ENCODE data around the gene RPL27. TPM values are rescaled to one million over a fixed set of nuclear protein-coding genes. Genes with fewer than 3 reads are reported as not detected.
A peak's percentile ranks its signal among the peaks of the same experiment; 100 is the strongest.

The RPL27 gene
- total RNA-seq (2021) (547 and 560 TPM in 2 replicates), Bru-seq, nascent RNA (percentile 96 among the genes with signal in this experiment), BruChase-seq, experiment 1, labeled RNA remaining after a 2-hour chase (percentile 85 among the genes with signal in this experiment), BruChase-seq, experiment 2, labeled RNA remaining after a 6-hour chase (percentile 95 among the genes with signal in this experiment)
- long read RNA-seq, transcript RPL27-206 (4 exons, 730 nt): minor isoform, 36 of 266 reads
- long read RNA-seq, transcript RPL27-208 (3 exons, 1,872 nt): minor isoform, 22 of 266 reads
- long read RNA-seq, transcript RPL27-201 (5 exons, 505 nt): major isoform, 203 of 266 reads
- long read RNA-seq, partial matches to known transcripts: 2 of 266 reads
- long read RNA-seq, other reads (novel, unspliced or antisense): 0 of 266 reads

DNA sequence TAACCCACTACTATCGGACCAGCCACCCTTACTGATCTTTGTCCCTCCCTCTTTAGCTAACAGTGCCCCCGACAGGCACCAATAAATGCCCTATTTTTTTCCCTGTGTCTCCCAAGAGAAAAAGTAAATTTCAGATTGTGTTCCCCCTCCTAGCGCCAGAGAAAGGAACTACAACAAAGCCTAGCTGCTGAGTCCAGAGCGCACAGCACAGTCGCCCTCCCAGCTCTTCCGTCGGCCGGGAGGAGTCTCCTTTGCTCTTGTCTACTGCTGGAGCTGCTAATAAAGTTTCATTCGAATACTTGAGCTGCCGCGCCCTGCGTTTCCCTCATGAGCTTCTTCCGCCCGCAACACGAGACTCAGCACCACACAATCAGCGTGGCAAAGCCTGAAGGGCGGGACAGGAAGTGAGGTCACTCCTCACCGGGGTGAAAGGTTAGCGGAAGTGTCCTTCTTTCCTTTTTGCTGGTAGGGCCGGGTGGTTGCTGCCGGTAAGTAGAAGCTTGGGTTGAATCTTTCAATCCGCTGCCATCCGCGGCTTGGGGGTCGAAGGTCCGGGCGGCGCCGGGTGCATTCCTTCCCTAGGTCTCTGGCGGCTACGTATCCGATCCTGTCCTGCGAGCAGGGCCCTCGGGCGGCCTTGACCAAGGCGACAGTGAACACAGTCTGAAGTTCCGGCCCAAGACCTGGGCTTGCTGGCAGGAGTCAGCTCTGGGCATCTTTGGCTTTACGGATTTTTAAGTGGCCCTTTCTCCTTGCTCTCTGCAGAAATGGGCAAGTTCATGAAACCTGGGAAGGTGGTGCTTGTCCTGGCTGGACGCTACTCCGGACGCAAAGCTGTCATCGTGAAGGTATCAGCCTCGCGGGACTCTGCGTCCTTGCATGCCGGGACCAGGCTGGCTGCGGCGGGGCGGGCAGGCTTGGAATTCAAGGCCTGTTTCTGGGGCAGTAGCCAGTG lies at the start of gene RPL27:
Gene RPL27, plus strand, starts transcription at position 436 of the 955 bp plus-strand sequence. Its CDS starts 332 bp downstream, at position 768.
- DNase-seq (ENCODE audit: low spot score): peak; percentile 98
- TSS peak; percentile 83 for BruUV-seq (replicated peaks)
- ChIA-PET CTCF (interaction anchor here (0.6 to 1.5 kb wide), 3 partner anchors 26 to 82 kb away, joined by 3 to 4 read pairs (median 3); partner anchors contain the start of gene AARSD1), POLR2A (ENCODE audit: low non-redundant PET) (interaction anchor here (0.7 to 0.9 kb wide), 4 partner anchors 8 to 317 kb away, joined by 3 to 17 read pairs (median 6); partner anchors contain the start of gene IFI35)
- intact Hi-C loops (cut with micrococcal nuclease; ENCODE audit: unreplicated experiment): no loop called here
- H3K4me1 ChIP-seq (ENCODE audit: insufficient read depth, low read length, poor library complexity, severe bottlenecking): peaks cover 6% of the 10 kb centered on the region
- H3K27me3 ChIP-seq (replicated peaks; ENCODE audit: insufficient read depth, low read depth, low read length, poor library complexity): no peaks in the 10 kb centered on the region
- no peaks in the 10 kb centered on the region for H3K9me3 ChIP-seq (ENCODE audit: low read depth, low read length, poor library complexity, severe bottlenecking)
- H3K27ac ChIP-seq (ENCODE audit: low read depth, low read length, poor library complexity, severe bottlenecking): peak within 1 kb of the TSS; percentile 92
- H3K36me3 ChIP-seq (ENCODE audit: insufficient read depth, low read length, poor library complexity, severe bottlenecking): peaks cover 30% of the 10 kb centered on the region
- peak within 1 kb of the TSS; percentile 92 for H3K4me3 ChIP-seq (ENCODE audit: low read depth, low read length, poor library complexity, severe bottlenecking)
- TF ChIP-seq EZH2 (IDR thresholded peaks at IDR 0.05; ENCODE audit: borderline replicate concordance, low read depth, low read length, poor library complexity, severe bottlenecking): no peak
- TF ChIP-seq, protein P1, sequence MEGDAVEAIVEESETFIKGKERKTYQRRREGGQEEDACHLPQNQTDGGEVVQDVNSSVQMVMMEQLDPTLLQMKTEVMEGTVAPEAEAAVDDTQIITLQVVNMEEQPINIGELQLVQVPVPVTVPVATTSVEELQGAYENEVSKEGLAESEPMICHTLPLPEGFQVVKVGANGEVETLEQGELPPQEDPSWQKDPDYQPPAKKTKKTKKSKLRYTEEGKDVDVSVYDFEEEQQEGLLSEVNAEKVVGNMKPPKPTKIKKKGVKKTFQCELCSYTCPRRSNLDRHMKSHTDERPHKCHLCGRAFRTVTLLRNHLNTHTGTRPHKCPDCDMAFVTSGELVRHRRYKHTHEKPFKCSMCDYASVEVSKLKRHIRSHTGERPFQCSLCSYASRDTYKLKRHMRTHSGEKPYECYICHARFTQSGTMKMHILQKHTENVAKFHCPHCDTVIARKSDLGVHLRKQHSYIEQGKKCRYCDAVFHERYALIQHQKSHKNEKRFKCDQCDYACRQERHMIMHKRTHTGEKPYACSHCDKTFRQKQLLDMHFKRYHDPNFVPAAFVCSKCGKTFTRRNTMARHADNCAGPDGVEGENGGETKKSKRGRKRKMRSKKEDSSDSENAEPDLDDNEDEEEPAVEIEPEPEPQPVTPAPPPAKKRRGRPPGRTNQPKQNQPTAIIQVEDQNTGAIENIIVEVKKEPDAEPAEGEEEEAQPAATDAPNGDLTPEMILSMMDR (conservative IDR thresholded peaks at IDR 0.05; ENCODE audit: low read depth, low read length): peak; percentile 65

DNA sequence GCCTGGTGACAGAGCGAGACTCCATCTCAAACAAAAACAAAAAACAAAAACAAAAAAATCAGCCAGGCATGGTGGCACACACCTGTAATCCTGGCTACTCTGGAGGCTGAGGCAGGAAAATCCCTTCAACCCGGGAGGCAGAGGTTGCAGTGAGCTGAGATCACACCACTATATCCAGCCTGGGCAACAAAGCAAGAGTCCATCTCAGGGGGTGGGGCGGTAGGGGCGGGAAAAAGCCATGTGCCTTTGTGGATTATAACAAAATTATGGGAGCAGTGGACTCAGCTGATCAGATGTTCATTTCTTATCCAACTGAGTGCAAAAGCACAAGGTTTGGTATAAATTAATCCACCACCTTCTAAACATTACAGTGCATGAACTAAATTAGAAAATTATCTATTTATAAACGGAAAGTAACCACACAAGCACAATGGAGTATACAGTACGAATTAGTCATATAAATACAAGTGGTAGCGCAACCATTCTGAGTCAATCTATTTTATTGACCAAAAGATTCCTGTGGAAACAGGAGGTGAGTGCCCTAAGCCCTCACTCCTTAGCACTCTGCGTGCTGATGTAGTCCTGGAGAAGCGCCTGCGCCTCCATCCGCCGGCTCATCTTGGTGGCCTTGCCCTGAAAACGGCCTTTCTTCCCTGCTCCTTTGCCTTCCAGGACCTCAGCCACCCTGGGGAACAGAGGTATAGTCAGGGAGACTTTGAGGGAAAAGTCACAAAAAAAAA lies 48.0 kb upstream of the RPL27 start:
- intact Hi-C loops (cut with micrococcal nuclease; ENCODE audit: unreplicated experiment): no loop called here
- ChIA-PET CTCF (no interaction called here), POLR2A (ENCODE audit: low non-redundant PET) (no interaction called here)
- Histone ChIP-seq H3K4me1 (ENCODE audit: insufficient read depth, low read length, poor library complexity, severe bottlenecking) (no peaks in the 10 kb centered on the region), H3K36me3 (ENCODE audit: insufficient read depth, low read length, poor library complexity, severe bottlenecking) (peaks cover 7% of the 10 kb centered on the region), H3K4me3 (ENCODE audit: low read depth, low read length, poor library complexity, severe bottlenecking) (no peak overlapping the region), H3K9me3 (ENCODE audit: low read depth, low read length, poor library complexity, severe bottlenecking) (no peaks in the 10 kb centered on the region), H3K27ac (ENCODE audit: low read depth, low read length, poor library complexity, severe bottlenecking) (no peak overlapping the region), H3K27me3 (replicated peaks; ENCODE audit: insufficient read depth, low read depth, low read length, poor library complexity) (no peaks in the 10 kb centered on the region)
- TF ChIP-seq, protein P1 (conservative IDR thresholded peaks at IDR 0.05; ENCODE audit: low read depth, low read length): no peak
- TF ChIP-seq EZH2 (IDR thresholded peaks at IDR 0.05; ENCODE audit: borderline replicate concordance, low read depth, low read length, poor library complexity, severe bottlenecking): no peak
- DNase-seq (ENCODE audit: low spot score): no peak
- no TSS peak for BruUV-seq (replicated peaks)

DNA sequence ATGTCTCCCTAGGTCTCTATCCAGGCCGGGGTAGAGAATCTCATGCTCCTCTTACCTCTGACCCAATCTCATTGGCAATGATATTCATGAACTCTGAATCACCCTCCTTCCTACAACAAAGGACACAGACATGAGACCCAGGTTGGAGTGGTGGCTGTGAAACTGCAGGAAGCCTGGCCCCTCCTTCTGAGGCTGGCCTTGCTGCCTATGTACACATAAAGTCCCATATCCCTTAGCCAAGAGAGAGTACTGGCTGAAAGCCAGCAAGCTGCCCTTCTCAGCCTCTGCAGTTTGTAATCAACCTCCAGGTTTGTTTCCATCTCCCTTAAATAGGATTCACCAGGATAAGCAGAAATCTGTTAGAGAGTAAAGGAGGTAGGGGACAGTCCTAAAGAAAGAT lies 44.5 kb upstream of the RPL27 start:
- intact Hi-C loops (cut with micrococcal nuclease; ENCODE audit: unreplicated experiment): no loop called here
- BruUV-seq (replicated peaks): no TSS peak
- no peaks in the 10 kb centered on the region for H3K27me3 ChIP-seq (replicated peaks; ENCODE audit: insufficient read depth, low read depth, low read length, poor library complexity)
- no peaks in the 10 kb centered on the region for H3K9me3 ChIP-seq (ENCODE audit: low read depth, low read length, poor library complexity, severe bottlenecking)
- POLR2A ChIA-PET (ENCODE audit: low non-redundant PET): no interaction called here
- no peak overlapping the region for H3K27ac ChIP-seq (ENCODE audit: low read depth, low read length, poor library complexity, severe bottlenecking)
- H3K4me3 ChIP-seq (ENCODE audit: low read depth, low read length, poor library complexity, severe bottlenecking): no peak overlapping the region
- TF ChIP-seq, protein P1 (conservative IDR thresholded peaks at IDR 0.05; ENCODE audit: low read depth, low read length): no peak
- no peak for TF ChIP-seq EZH2 (IDR thresholded peaks at IDR 0.05; ENCODE audit: borderline replicate concordance, low read depth, low read length, poor library complexity, severe bottlenecking)
- CTCF ChIA-PET: no interaction called here
- H3K4me1 ChIP-seq (ENCODE audit: insufficient read depth, low read length, poor library complexity, severe bottlenecking): no peaks in the 10 kb centered on the region
- DNase-seq (ENCODE audit: low spot score): no peak
- peaks cover 15% of the 10 kb centered on the region for H3K36me3 ChIP-seq (ENCODE audit: insufficient read depth, low read length, poor library complexity, severe bottlenecking)

Data from A673 (cell line).